GM12872 (cell line): Measurements from ENCODE around the gene LZTR1.

ENCODE experiments used
- CTCF ChIP-seq: IDR thresholded peaks from 3 replicates; pipeline ENCODE4 v1.5.1; 2011; ENCODE audit warnings: low read depth, mild to moderate bottlenecking, low read length, moderate library complexity; ENCODE audit not compliant: insufficient read depth

LZTR1 gene

GRCh38 chr22:20988573-20989322 is 6.7 kb downstream of the LZTR1 start:
- no peak for TF ChIP-seq CTCF

- no peak for TF ChIP-seq CTCF
Measured at GRCh38 chr22:20989323-20990138, 7.4 kb downstream of the LZTR1 start.

- TF ChIP-seq CTCF = no peak
Measured at GRCh38 chr22:20990184-20991180, 8.4 kb downstream of the LZTR1 start.

GRCh38 chr22:20991252-20992055 is 9.4 kb downstream of the LZTR1 start:
- TF ChIP-seq CTCF = no peak

GRCh38 chr22:20992056-20992442 is 10.0 kb downstream of the LZTR1 start:
- no peak for TF ChIP-seq CTCF

GRCh38 chr22:20992456-20993303 is 10.6 kb downstream of the LZTR1 start:
- no peak for TF ChIP-seq CTCF
